Natural killer cell treated with Interleukin-12 subunit alpha and Interleukin-12 subunit beta and Interleukin-15 and Interleukin-18, amount 100 ng/mL, for 72 hours (primary cell): ENCODE data around the gene CYGB. TPM values are rescaled to one million over a fixed set of nuclear protein-coding genes. Genes with fewer than 3 reads are reported as not detected.
"Not testable (repeated sequence)": the region's sequence is repeated elsewhere in the genome, so short reads cannot be mapped to it uniquely, and the experiment has no call there.

ENCODE experiments used
- ATAC-seq, 2 donors: fragments of 150-1000 bp; cut with Tn5 transposase in 1 of 2; sonication (Bioruptor Pico), chemical (Tn5 transposase) in 1 of 2; 2 replicates each; pipeline ENCODE4 v1.10.0; 2021
- DNase-seq: peaks from one replicate; pipeline ENCODE4 v3.0.0; 2022; ENCODE audit warnings: low spot score
- H3K27ac Mint-ChIP-seq, 2 donors: 1 replicate in 1 of 2; 2 replicates in 1 of 2; pipeline ENCODE4 v1.8.0; 2022; ENCODE audit warnings: mixed read lengths in 2 of 2, mild to moderate bottlenecking in 1 of 2, moderate library complexity in 1 of 2
- H3K27me3 Mint-ChIP-seq, 2 donors: 1 replicate in 1 of 2; 2 replicates in 1 of 2; pipeline ENCODE4 v1.8.0; 2022; ENCODE audit warnings: mixed read lengths in 2 of 2
- H3K36me3 Mint-ChIP-seq: one replicate; pipeline ENCODE4 v1.8.0; 2022; ENCODE audit warnings: mixed read lengths
- H3K4me1 Mint-ChIP-seq, 2 donors: 1 replicate in 1 of 2; 2 replicates in 1 of 2; pipeline ENCODE4 v1.8.0; 2022; ENCODE audit warnings: low read depth in 2 of 2, mixed read lengths in 2 of 2, mild to moderate bottlenecking in 1 of 2
- H3K4me3 Mint-ChIP-seq: one replicate; pipeline ENCODE4 v1.8.0; 2022; ENCODE audit warnings: mixed read lengths
- H3K9me3 Mint-ChIP-seq: 2 replicates; pipeline ENCODE4 v1.8.0; 2022; ENCODE audit warnings: mixed read lengths
- total RNA-seq, 2 donors: library from RNA; stranded (reverse); gene quantifications; one replicate each; pipeline ENCODE4 v1.2.3, GENCODE V29; 2022

Gene CYGB
- total RNA-seq, 2 donors from 2014 or later, result 1.0 to 2.9 TPM

DNA sequence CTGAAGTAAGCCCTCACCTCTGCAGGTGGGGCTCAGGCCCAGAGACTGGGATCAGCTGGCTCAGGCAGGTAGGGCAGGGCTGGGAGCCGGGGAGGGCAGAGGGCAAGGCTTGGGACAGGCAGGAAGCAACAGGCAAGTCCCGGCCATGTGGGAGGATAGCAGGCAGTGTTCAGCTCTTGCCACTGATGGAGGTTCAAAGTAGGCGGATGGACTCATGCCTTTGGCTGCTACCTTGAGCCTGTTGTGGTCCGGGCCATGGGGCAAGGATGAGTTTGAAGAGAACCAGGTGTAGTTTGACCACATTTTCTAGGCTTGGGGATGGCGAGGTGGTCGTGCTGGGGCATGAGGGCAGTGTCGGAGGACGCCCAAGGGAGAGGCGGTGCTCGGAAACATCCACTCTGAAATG lies 5.1 kb upstream of the CYGB start:
- Mint-ChIP-seq H3K4me3 (peak overlapping the region; percentile 30), H3K27me3 (peaks cover 11 to 14% of the 10 kb centered on the region in 2 donors), H3K27ac (peak overlapping the region in 1 of 2 donors; percentile 76), H3K4me1 (peaks cover 18 to 37% of the 10 kb centered on the region in 2 donors), H3K9me3 (no peaks in the 10 kb centered on the region), H3K36me3 (no peaks in the 10 kb centered on the region)
- ATAC-seq (no peak), DNase-seq (no peak)

DNA sequence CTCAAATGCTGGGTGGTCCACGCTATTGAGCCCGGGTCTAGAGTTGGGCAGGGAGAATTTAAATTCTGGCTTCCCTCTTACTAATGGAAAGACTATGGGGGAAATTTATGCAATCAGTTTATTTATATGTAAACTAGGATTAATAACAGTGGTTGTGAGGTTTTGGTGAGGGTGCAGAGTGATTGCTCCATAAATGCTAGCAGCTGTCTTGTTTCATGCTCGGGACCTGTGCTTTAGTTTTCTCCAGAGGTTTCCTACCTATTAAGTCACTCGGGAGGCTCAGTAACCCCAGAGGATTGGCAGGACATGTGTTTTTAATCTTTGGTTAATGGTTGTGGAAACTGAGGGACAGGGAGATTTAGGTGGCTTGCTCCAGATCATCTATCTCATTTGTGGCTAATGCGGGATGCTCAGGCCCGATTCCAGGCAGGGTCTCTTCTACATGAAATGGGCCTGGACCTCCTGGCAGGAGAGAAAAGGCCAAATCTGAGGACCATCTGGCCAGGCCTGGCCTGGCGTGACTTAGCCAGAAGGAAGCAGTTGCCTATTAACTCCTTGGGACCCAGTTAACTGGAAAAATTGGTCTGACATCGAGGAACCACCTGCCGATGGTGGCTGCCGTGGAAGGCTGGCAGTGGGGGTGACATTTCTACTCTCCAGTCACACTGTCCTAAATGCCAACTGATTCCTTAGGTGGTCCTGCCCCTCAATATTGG lies 4.4 kb upstream of the CYGB start:
- Mint-ChIP-seq H3K27me3 (peaks cover 11 to 14% of the 10 kb centered on the region in 2 donors), H3K27ac (peak overlapping the region in 1 of 2 donors; percentile 76), H3K4me1 (peaks cover 18 to 37% of the 10 kb centered on the region in 2 donors), H3K36me3 (no peaks in the 10 kb centered on the region), H3K4me3 (no peak overlapping the region), H3K9me3 (no peaks in the 10 kb centered on the region)
- ATAC-seq (no peak), DNase-seq (no peak)

DNA sequence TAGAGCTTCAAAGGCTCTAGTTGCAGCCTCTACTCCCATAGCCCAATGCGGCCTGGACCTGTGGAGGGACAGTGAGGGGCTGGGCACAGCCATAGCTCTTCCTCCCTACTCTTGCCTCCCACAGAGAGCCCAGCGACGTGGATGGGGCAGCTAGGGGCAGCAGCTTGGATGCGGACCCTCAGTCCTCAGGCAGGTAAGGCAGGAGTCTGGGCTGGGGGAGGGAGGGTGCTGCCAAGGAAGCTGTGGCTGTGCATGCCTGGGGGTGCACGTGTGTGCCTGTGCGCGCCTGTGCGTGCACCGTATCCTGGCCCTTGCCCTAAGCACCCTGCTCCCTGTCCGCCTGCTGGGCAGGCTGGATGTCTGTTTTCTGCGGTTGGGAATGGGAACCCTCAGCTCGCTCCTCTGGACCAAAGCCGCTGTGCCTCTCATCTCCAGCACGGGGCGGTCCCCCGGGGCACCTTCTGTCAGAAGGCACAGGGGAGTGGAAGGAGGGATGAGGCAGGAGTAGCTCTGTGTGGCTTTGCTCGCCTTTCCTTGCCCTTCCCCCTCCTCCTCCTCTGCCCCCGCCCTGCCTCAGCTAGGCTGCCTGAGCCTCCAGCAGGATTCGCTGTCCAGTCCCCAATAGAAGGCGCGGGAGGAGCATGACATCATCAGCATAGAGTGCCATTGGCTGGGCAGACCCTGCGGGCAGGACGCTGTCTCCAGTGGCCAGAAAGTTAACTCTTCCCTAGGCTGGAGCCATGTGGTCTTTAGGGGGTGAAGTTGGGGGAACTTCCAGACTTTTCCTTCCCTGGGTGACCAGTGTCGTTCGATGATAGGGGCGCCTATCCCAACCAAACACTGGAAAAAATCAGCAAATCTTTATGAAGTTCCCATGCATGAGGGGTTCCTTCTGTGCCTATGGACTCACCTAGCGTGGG lies 3.1 kb upstream of the CYGB start:
- Mint-ChIP-seq H3K4me1 (peaks cover 18 to 36% of the 10 kb centered on the region in 2 donors), H3K36me3 (no peaks in the 10 kb centered on the region), H3K9me3 (no peaks in the 10 kb centered on the region), H3K27ac (no peak overlapping the region), H3K4me3 (no peak overlapping the region), H3K27me3 (peaks cover 11 to 17% of the 10 kb centered on the region in 2 donors)
- ATAC-seq (peak; percentile 54 to 71), DNase-seq (no peak)

DNA sequence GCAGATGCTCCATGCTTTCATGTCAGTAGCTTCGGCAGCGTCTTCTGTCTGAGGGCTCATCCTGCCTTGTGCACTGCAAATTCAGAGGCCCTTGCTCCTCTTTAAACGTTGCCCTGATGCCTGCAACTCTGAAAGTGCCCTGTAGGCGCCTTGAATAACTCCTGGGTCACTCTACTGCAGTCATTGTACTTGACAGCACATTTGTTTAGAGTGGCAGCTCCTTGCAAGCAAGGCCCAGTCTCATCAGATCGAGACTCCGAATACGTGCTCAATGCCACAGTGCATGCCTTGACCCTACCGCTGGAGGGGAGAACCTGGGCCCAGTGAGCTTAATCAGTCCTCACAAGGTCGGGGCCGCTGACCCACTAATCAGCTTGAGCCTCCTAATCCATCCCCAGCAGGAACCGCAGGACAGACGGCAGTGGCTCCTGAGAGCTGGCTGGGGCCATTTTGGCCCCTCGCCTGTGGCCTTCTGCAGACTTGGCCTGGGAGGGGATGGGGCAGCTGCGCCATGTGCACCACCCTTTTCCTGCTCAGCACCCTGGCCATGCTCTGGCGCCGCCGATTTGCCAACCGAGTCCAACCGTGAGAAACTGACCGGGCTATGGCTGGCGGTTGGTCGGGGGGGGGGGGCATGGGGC lies 2.2 kb upstream of the CYGB start, which contains the start of gene PRCD:
Gene PRCD (plus strand): TSS at position 414 of the 641 bp plus-strand sequence. CDS start 98 bp downstream, at position 512.
- H3K4me1 Mint-ChIP-seq, result peaks cover 18 to 34% of the 10 kb centered on the region in 2 donors
- peaks cover 11 to 19% of the 10 kb centered on the region in 2 donors for H3K27me3 Mint-ChIP-seq
- no peak for DNase-seq
- H3K9me3 Mint-ChIP-seq, result no peaks in the 10 kb centered on the region
- peak within 1 kb of the TSS in 1 of 2 donors; percentile 51 for H3K27ac Mint-ChIP-seq
- peak within 1 kb of the TSS; percentile 38 for H3K4me3 Mint-ChIP-seq
- H3K36me3 Mint-ChIP-seq, result no peaks in the 10 kb centered on the region
- no peak for ATAC-seq

DNA sequence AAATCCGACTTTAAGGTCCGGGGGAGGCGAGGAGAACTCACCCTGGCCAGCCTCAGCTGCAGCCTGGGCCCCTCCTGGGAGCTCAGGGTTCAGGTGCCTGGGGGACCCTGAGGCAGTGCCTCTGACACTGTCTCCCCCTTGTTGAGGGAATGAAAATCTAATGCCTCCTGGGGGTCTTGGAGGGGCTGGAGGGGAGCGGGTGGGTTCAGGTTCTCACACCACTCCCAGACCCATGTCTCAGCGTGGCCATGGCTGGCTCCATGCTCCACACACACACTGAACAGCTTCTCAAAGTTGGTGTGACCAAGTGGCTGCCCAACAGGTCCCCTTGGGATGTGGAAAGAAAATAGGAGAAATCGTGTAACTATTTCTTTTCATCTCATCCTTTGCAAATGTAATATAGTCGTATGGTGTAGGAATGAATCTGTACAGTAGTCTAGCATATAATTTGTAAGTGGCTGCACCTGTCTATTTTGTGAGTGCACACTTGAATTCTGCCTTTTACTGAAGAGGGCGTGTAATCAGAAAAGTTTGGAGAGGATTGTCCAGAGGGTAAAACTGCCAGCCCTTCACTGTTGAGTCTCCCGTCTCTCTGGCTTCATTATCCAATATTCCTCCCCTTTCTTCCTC lies 1.5 kb upstream of the CYGB start:
- no peaks in the 10 kb centered on the region for H3K36me3 Mint-ChIP-seq
- no peaks in the 10 kb centered on the region for H3K9me3 Mint-ChIP-seq
- peak overlapping the region in 1 of 2 donors; percentile 51 for H3K27ac Mint-ChIP-seq
- DNase-seq, result no peak
- ATAC-seq, result no peak
- peaks cover 18 to 30% of the 10 kb centered on the region in 2 donors for H3K4me1 Mint-ChIP-seq
- peaks cover 11 to 19% of the 10 kb centered on the region in 2 donors for H3K27me3 Mint-ChIP-seq
- peak overlapping the region; percentile 38 for H3K4me3 Mint-ChIP-seq

DNA sequence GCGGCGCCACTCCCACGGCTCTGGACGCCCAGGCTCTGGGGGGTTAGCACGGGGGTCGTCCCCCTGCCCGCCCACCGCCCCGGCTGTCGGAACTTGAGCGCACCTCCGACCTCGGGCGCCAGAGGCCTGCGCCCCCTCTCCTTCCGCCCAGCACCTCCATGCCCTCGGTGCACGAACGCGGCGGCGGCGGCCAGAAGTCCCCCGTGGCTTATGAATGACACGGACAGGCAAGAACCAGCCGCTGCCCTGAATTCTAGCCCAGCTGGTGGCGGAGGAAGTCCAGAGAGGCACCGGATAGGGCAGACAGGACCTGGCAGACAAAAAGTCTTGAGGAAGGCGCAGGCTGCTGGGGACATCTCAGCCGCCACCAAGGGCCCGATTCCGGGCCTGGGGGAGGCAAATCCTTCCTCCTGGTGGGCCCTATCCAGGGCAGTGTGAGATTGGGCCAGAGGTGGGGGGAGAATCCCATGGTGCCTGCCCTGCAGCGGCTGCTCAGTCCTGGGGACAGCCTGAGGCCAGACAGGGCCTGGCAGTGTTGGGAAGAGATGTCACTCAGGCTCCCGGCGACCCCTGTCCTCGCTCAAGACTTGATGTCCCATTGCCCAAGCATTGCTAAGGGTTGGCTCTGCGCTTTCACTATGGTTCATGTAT lies 897 bp upstream of the CYGB start:
- Mint-ChIP-seq H3K4me3 (peak overlapping the region; percentile 38), H3K27me3 (peaks cover 11 to 19% of the 10 kb centered on the region in 2 donors), H3K27ac (no peak overlapping the region)

DNA sequence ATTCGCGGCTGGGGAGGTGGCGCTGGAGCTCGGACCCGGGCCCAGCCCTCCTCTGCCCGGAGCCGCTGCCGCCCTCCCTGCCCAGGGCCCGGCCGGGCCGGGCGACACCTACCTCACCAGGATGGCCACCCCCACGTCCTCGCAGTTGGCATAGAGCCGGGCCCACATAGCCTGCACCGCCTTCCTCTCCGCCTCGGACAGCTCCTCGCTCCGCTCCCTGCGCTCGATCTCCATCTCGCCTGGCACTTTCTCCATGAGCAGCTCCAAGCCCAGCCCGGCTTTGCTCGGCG lies 276 bp downstream of the CYGB start:
- H3K27me3 Mint-ChIP-seq, result peaks cover 11 to 19% of the 10 kb centered on the region in 2 donors
- no peak overlapping the region for H3K27ac Mint-ChIP-seq
- no peaks in the 10 kb centered on the region for H3K36me3 Mint-ChIP-seq
- ATAC-seq (peak in 1 of 2 donors; percentile 5), DNase-seq (no peak)
- no peak overlapping the region for H3K4me3 Mint-ChIP-seq
- H3K9me3 Mint-ChIP-seq, result no peaks in the 10 kb centered on the region
- peaks cover 8 to 16% of the 10 kb centered on the region in 2 donors for H3K4me1 Mint-ChIP-seq

More for the DNA sequence above, 897 bp upstream of the CYGB start:
- Mint-ChIP-seq H3K36me3 (no peaks in the 10 kb centered on the region), H3K4me1 (peaks cover 13 to 25% of the 10 kb centered on the region in 2 donors), H3K9me3 (no peaks in the 10 kb centered on the region)
- ATAC-seq, result no peak
- DNase-seq, result no peak

DNA sequence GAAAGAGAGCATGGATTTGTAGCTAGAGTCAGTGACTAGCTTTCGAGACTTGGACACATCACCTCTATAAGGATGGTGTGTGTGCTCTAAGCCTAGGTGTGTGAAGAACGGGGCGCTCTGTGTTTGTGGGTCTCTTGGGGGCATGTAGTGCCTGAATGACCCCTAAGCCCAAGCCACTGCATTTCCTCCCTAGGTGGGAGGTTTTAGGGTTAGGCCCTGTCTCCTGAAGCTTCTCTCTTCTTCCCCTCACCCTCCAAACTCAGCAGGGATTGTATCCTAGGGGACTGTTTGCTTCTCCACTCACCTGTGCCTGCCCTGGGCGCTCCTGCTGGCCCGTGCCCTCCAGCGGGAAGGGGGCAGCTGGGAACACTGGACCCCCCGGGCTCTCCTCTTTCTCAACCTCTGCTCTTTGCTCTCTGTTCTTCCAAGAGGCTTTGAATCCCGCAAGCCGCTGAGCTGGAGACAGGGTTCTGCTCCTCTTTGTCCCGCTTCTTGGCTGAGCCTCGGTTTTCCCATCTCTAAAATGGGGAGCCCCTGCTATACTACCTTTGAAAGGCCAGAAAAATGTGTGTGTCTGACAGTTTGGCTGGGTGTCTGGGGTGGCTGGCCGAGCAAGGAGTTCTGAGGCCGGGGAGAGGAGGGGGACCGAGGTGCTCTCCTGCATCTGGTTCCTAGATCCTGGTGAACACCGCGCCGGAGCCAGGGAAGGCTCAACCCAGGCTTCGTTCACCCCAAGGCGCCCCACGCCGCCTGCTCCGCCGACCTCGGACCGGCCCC lies 810 bp downstream of the CYGB start:
- no peak overlapping the region for H3K4me3 Mint-ChIP-seq
- H3K27me3 Mint-ChIP-seq, result peaks cover 11 to 13% of the 10 kb centered on the region in 2 donors
- ATAC-seq, result no peak
- no peak for DNase-seq
- H3K27ac Mint-ChIP-seq, result no peak overlapping the region
- H3K36me3 Mint-ChIP-seq, result no peaks in the 10 kb centered on the region
- H3K9me3 Mint-ChIP-seq, result no peaks in the 10 kb centered on the region
- peaks cover 8 to 15% of the 10 kb centered on the region in 2 donors for H3K4me1 Mint-ChIP-seq

DNA sequence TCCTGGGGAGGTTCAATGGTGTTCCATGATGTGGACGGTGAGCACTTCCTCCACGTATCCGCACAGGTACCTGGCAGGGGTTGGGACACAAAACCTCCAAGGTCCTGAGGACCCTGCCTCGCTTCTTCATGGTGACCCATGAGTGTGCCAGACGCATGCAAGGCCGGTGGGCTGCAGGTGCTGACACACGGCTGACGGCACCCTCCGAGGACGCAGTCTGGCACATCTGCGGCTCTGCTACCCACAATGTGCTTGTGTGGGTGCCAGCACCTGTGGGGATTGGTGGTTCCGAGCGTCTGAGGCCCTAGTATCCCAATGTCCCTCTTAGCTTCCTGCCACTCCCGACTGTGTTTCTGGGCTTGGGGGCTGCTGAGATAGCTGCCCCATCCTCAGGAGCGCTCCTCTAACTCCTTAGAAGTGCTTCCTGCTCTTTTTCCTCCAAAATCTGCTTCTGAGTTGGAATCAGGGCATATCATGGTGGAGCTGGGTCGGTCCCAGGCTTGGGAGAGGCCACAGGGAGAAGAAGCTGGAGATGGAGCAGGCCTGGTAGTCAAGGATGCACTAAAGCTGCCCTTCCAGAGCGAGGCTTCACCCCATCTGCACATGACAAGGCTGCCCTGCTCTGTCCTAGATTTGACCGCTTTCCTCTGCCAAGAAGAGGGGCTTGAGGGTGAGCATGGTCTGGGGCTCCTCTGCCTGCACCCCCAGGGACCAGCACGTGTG lies 1.6 kb downstream of the CYGB start:
- Mint-ChIP-seq H3K36me3 (no peaks in the 10 kb centered on the region), H3K4me3 (no peak overlapping the region), H3K27me3 (peaks cover 11 to 13% of the 10 kb centered on the region in 2 donors), H3K4me1 (peaks cover 5 to 10% of the 10 kb centered on the region in 2 donors), H3K9me3 (no peaks in the 10 kb centered on the region), H3K27ac (no peak overlapping the region)
- no peak for DNase-seq
- no peak for ATAC-seq

DNA sequence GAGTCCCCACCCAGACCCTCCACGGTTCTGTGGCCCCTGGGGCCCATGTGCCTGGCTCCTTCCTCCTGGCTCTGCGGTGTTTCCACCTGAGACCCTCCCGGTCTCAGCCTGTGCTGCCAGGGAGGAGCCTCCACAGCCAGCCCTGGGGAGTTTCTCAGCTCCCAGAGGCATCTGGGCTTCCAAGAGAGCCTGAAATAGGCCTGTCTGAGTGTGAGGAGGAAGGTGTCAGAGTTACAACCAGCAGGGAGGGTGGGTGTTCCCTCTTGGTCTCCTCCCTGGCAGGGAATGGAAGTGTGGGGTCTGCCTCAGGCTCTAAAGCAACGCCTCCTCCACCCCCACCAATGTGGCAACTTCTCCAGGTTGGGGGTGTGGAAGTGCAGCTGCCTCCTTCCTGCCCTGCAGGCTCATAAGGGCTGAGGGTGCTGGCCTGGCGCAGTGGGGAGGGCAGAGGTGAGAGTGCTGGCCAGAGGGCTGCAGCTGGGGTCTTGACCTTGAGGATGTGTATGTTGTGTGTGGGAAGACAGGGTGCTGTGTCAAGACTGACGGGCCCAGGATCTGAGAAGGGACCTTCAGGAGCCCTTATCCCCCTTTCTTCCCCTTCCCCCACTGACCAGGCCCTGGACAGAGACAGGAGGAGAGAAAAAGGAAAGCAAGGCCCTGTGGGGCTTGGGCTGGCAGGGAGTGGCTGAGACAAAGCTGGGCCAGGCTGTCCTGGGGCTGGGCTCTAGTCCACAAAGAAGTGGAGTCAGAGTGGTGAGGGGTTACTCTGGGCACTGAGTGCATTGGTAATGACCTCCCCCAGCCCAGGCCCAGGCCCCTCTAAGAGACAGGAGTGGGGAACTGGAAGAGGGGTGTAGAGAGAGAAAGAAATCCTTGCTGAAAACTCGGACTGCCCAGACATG lies 2.4 kb downstream of the CYGB start:
- Mint-ChIP-seq H3K4me1 (peaks cover 5 to 12% of the 10 kb centered on the region in 2 donors), H3K36me3 (no peaks in the 10 kb centered on the region), H3K27ac (no peak overlapping the region), H3K4me3 (no peak overlapping the region), H3K9me3 (no peaks in the 10 kb centered on the region), H3K27me3 (peaks cover 11 to 13% of the 10 kb centered on the region in 2 donors)
- no peak for DNase-seq
- no peak for ATAC-seq

DNA sequence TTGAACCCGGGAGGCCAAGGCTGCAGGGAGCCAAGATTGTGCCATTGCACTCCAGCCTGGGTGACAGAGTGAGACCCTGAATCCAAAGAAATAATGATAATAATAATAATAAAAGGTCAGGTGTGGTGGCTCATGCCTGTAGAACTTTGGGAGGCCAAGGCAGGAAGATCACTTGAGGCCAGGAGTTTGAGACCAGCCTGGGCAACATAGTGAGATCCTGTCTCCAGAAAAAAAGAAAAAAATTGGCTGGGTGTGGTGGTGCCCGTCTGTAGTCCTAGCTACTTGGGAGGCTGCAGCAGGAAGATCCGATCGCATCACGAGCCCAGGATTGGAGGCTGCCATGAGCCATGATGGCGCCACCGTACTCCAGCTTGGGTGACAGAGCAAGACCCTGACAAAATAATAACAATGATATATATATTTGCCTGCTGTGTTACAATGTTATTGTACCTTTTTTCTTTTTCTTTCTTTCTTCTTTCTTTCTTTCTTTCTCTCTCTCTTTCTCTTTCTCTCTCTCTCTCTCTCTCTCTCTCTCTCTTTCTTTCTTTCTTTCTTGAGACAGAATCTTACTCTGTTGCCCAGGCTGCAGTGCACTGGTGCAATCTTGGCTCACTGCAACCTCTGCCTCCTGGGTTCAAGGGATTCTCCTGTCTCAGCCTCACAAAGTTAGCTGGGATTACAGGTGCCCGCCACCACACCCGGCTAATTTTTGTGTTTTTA lies 3.7 kb downstream of the CYGB start:
- not testable (repeated sequence) for H3K9me3 Mint-ChIP-seq, DNase-seq, H3K4me3 Mint-ChIP-seq, H3K27me3 Mint-ChIP-seq, ATAC-seq, H3K36me3 Mint-ChIP-seq
- peak overlapping the region; percentile 19 to 36 for H3K27ac Mint-ChIP-seq
- H3K4me1 Mint-ChIP-seq, result peaks cover 5 to 10% of the 10 kb centered on the region in 2 donors
